ENCODE measurements around the gene NPPC. TPM values are rescaled to one million over a fixed set of nuclear protein-coding genes. Genes with fewer than 3 reads are reported as not detected.
"Not testable (repeated sequence)": the region's sequence is repeated elsewhere in the genome, so short reads cannot be mapped to it uniquely, and the experiment has no call there.

The NPPC gene
- total RNA-seq, 4 donors from 2014 or later: not detected

DNA sequence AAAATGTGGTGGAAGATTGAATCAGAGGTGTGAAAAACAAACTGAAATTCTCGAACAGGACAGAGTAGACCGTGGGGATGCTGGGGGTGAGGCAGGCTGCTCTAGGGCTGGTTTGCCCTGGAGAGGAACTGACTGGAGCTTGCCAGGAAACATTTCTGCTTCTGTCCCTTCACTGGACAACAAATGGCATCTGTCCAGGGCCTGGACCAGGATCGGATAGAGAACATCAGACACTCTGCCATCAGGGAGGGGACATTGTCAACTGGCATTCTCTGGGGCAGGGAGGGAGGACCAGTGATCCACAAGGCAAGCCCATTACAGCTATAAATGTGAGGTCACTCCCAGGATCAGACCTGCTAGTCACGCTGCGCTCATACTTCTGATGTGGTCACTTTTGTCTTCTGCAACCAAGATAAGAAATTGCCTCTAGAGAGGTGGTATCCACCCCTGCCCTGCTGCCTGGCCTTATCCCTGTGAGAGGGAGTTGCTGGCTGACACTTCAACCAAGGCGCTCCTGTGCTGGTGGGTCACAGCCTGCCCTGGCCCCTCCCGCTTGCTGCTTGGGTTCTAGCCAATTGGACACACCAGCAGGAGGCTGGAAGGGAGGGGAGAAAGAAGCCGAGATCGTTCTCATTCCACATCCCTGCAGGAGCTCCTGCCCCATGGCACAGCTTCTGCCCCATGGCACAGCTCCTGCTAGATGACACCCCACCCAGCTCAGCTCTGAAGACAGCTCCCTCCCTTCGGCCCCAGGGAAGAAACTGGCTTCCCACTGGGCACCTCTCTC, 8.7 kb downstream of the NPPC start:
- WGBS, 2 donors: 39 to 51% methylated on average over 10 of the region's 10 CpGs
- no peak overlapping the region for H3K4me3 ChIP-seq (ENCODE audit: low read depth, poor library complexity, severe bottlenecking)
- TF ChIP-seq, protein P1, sequence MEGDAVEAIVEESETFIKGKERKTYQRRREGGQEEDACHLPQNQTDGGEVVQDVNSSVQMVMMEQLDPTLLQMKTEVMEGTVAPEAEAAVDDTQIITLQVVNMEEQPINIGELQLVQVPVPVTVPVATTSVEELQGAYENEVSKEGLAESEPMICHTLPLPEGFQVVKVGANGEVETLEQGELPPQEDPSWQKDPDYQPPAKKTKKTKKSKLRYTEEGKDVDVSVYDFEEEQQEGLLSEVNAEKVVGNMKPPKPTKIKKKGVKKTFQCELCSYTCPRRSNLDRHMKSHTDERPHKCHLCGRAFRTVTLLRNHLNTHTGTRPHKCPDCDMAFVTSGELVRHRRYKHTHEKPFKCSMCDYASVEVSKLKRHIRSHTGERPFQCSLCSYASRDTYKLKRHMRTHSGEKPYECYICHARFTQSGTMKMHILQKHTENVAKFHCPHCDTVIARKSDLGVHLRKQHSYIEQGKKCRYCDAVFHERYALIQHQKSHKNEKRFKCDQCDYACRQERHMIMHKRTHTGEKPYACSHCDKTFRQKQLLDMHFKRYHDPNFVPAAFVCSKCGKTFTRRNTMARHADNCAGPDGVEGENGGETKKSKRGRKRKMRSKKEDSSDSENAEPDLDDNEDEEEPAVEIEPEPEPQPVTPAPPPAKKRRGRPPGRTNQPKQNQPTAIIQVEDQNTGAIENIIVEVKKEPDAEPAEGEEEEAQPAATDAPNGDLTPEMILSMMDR (IDR thresholded peaks at IDR 0.05): no peak
- no peak for TF ChIP-seq POLR2A (IDR thresholded peaks at IDR 0.05)
- DNase-seq (ENCODE audit: low spot score in 2 of 2): no peak
- intact Hi-C loops (cut with DNase I; ENCODE audit: low total_unique reads): no loop called here

DNA sequence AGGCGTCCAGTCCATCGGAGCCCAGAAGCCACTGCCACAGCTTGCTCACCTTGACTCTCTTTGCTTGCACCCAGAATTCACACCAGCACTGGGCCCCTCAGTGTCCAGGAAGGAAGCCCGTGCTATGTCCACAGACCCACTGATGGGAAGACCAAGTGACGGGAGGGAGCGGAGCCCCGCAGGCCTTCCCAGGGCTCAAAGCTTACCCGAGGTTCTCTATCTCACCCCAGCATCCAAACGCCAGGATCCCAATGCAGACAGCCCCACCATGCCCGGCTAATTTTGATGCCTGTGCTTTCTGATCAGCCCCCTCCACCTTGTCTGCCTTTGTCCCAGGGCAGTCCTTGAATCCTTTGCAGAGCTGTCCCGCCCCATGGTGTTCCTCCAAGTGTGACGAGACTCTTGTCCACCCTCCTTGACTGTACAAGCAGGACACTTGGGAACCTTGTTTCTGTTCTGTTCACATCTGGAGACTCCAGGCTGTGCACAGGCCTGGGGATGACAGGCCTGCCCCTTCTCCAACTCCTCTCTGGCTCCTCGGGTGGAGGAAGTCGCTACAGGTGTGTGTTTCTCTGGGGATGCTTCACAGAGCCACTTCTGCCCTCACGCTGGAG, 12.0 kb downstream of the NPPC start:
- WGBS, 2 donors: 90 to 91% methylated on average over 14 of the region's 14 CpGs
- DNase-seq (ENCODE audit: low spot score in 2 of 2): no peak
- TF ChIP-seq, protein P1 (IDR thresholded peaks at IDR 0.05): no peak
- TF ChIP-seq POLR2A (IDR thresholded peaks at IDR 0.05): no peak
- intact Hi-C loops (cut with DNase I; ENCODE audit: low total_unique reads): no loop called here
- H3K4me3 ChIP-seq (ENCODE audit: low read depth, poor library complexity, severe bottlenecking): no peak overlapping the region

DNA sequence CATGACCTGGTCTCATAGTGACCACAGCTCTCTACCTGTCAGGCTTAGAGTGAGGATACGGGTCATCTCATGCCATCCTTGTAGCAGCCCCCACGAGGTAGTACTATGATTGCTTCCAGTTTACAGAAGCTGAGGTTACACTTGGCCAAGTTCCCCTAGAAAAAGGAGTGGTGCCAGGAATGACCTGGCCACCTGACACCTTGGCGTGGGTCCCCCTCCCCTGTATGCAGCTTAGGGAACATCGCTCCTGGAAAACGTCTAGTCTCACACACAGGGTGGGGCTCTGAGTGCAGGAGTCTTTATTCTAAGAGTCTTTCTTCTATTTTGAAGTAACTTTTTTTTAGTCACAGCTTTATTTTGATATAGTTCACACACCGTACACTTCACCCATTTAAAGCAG, 14.8 kb downstream of the NPPC start:
- no peak for TF ChIP-seq POLR2A (IDR thresholded peaks at IDR 0.05)
- TF ChIP-seq, protein P1 (IDR thresholded peaks at IDR 0.05): no peak
- 59 to 63% methylated on average over 6 of the region's 6 CpGs for WGBS, 2 donors
- intact Hi-C loops (cut with DNase I; ENCODE audit: low total_unique reads): no loop called here
- DNase-seq (ENCODE audit: low spot score in 2 of 2): no peak
- no peak overlapping the region for H3K4me3 ChIP-seq (ENCODE audit: low read depth, poor library complexity, severe bottlenecking)

DNA sequence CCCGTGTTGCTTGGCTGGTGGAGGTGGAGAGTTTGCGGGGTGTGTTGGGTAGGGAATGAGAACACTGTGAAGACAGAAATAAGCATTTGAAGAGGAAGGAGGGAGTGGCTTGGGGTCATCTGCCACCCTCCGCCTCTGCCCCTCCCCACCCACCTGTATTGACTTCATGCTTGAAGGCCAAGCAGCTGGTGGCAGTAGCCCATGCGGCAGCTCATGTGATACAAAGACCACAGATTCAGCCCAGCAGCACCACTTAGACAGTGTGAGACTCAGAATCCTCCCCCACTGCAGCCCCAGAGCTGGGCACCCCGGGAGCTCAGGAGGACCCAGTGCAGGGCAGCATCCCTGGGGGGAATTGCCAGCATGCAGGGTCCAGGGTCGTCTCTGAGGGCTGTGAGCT, 15.4 kb downstream of the NPPC start:
- no peak overlapping the region for H3K4me3 ChIP-seq (ENCODE audit: low read depth, poor library complexity, severe bottlenecking)
- TF ChIP-seq POLR2A (IDR thresholded peaks at IDR 0.05): no peak
- TF ChIP-seq, protein P1 (IDR thresholded peaks at IDR 0.05): no peak
- intact Hi-C loops (cut with DNase I; ENCODE audit: low total_unique reads): no loop called here
- no peak for DNase-seq (ENCODE audit: low spot score in 2 of 2)
- WGBS, 2 donors: 75% methylated on average over 6 of the region's 6 CpGs

DNA sequence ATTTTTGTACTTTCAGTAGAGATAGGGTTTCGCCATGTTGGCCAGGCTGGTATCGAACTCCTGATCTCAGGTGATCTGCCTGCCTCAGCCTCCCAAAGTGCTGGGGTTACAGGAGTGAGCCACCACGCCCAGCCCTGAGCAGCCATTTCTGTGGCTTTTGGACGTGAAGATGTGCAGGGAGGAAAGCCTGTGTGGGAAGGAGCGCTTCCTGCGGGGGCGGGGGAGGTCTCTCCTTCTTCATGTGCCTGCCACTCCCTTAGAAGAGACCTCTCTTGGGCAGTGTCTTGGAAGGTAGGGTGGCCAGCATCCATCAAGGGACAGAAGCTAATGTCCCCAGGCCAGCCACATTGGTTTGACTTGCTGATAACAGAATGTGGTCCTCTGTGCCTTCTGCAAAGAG, 16.0 kb downstream of the NPPC start:
- 77 to 84% methylated on average over 7 of the region's 7 CpGs for WGBS, 2 donors
- H3K4me3 ChIP-seq (ENCODE audit: low read depth, poor library complexity, severe bottlenecking); DNase-seq (ENCODE audit: low spot score in 2 of 2); intact Hi-C loops (cut with DNase I; ENCODE audit: low total_unique reads): not testable (repeated sequence)

DNA sequence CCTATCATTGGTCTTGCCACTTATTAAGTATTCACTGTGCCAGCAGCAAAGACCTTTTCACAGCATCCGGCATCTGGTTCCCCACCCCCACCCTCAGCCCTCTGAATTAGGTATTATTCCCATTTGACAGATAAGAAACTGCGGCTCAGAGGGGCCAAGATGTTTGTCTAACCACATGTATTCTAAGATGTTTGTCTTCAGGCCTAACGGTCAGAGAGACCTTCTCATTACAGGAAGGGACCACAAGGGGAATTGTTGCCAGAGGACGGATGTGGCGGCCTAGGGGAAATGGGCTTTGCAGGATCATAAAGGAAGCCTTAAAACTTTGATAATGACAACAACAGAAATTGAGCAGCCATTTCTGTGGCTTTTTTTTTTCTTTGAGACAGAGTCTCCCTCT, 16.6 kb downstream of the NPPC start:
- 61 to 68% methylated on average over 5 of the region's 5 CpGs for WGBS, 2 donors
- DNase-seq (ENCODE audit: low spot score in 2 of 2): no peak
- TF ChIP-seq, protein P1 (IDR thresholded peaks at IDR 0.05): no peak
- no peak for TF ChIP-seq POLR2A (IDR thresholded peaks at IDR 0.05)
- intact Hi-C loops (cut with DNase I; ENCODE audit: low total_unique reads): loop anchor here (5.0 kb wide), 1 partner anchor 533 kb away; no protein-coding TSS in a partner anchor
- H3K4me3 ChIP-seq (ENCODE audit: low read depth, poor library complexity, severe bottlenecking): no peak overlapping the region

Measured in lower leg skin (tissue), 4 donors.